Measurements from ENCODE around the gene S100A16.

Gene S100A16

DNA sequence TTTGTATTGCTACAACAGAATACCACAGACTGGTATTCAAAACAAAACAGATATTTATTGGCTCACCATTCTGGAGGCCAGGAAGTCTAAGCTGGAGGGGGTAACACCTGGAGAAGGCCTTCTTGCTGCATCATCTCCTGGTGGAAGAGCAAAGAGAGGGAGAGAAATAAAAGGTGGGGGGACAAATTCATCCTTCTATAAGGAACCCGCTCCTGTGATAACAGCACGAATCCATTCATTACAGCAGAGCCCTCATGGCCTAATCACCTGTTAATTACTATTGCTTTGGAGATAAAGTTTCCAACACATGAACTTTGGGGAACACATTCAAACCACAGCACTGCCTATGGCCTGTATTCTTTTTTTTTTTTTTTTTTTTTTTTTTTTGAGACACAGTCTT lies 52.7 kb downstream of the S100A16 start:
- no peak for DNase-seq

- DNase-seq: no peak
Observed at GRCh38 chr1:153557877-153558276, 55.1 kb downstream of the S100A16 start.
